CD4-positive, alpha-beta T cell (primary cell): ENCODE data around the gene RAP1GAP2. TPM values are rescaled to one million over a fixed set of nuclear protein-coding genes. Genes with fewer than 3 reads are reported as not detected.
"Not testable (repeated sequence)": the region's sequence is repeated elsewhere in the genome, so short reads cannot be mapped to it uniquely, and the experiment has no call there.

Experiments used
- ATAC-seq: fragments of 200-7000 bp; cut with Tn5 transposase; one replicate; pipeline ENCODE4 v1.10.0; 2022; ENCODE audit warnings: mild to moderate bottlenecking; ENCODE audit not compliant: poor library complexity
- CTCF ChIA-PET: fragments of 350-600 bp; sonication (Branson Sonifier 250); formaldehyde crosslinking; loops from one replicate; lab custom pipeline; 2021; ENCODE audit warnings: antibody characterized with exemption, inconsistent platforms; lab: Charles Lee
- POLR2A ChIA-PET: fragments of 350-600 bp; sonication (Branson Sonifier 250); formaldehyde crosslinking; loops from one replicate; lab custom pipeline; 2021; ENCODE audit warnings: antibody characterized with exemption, inconsistent platforms; lab: Charles Lee
- DNase-seq, 14 experiments: peaks; one replicate each; pipeline ENCODE4 v3.0.0-alpha.2; 2013 to 2020; ENCODE audit warnings: mixed read lengths in 2 of 14
- H3K27ac ChIP-seq, 2 donors: one replicate each; pipeline versions ENCODE4 v1.5.1 to v1.7.0; 2013; ENCODE audit warnings: low read length in 2 of 2, low read depth in 1 of 2, mild to moderate bottlenecking in 1 of 2
- H3K27me3 ChIP-seq, 2 experiments: 1 replicate in 1 of 2; 2 replicates in 1 of 2; pipeline versions ENCODE4 v1.6.1 to v1.7.0; 2013; ENCODE audit warnings: low read length in 2 of 2, control low read depth in 1 of 2, mild to moderate bottlenecking in 1 of 2, moderate library complexity in 1 of 2; ENCODE audit not compliant: insufficient read depth in 2 of 2, control insufficient read depth in 1 of 2
- H3K36me3 ChIP-seq: one replicate; pipeline ENCODE4 v1.6.1; 2013; ENCODE audit warnings: low read length, control low read depth; ENCODE audit not compliant: insufficient read depth
- H3K4me1 ChIP-seq: one replicate; pipeline ENCODE4 v1.6.1; 2013; ENCODE audit warnings: low read length, control low read depth; ENCODE audit not compliant: insufficient read depth
- H3K4me3 ChIP-seq: one replicate; pipeline ENCODE4 v1.5.1; 2013; ENCODE audit warnings: mild to moderate bottlenecking, low read length, moderate library complexity
- H3K9me3 ChIP-seq, 2 experiments: 1 replicate in 1 of 2; 2 replicates in 1 of 2; pipeline versions ENCODE4 v1.6.1 to v1.7.0; 2013; ENCODE audit warnings: low read length in 2 of 2, mild to moderate bottlenecking in 2 of 2, control low read depth in 1 of 2, moderate library complexity in 1 of 2; ENCODE audit not compliant: control insufficient read depth in 1 of 2, insufficient read depth in 1 of 2
- H3K27ac Mint-ChIP-seq: one replicate; pipeline ENCODE4 v1.8.0; 2020; ENCODE audit warnings: mixed read lengths
- H3K27me3 Mint-ChIP-seq: one replicate; pipeline ENCODE4 v1.8.0; 2021; ENCODE audit warnings: mixed read lengths
- H3K36me3 Mint-ChIP-seq: one replicate; pipeline ENCODE4 v1.8.0; 2021; ENCODE audit warnings: low read depth, mixed read lengths
- H3K4me1 Mint-ChIP-seq: one replicate; pipeline ENCODE4 v1.8.0; 2021; ENCODE audit warnings: low read depth, mixed read lengths
- H3K4me3 Mint-ChIP-seq: one replicate; pipeline ENCODE4 v1.8.0; 2020; ENCODE audit warnings: mild to moderate bottlenecking, mixed read lengths
- H3K9me3 Mint-ChIP-seq: one replicate; pipeline ENCODE4 v1.8.0; 2020; ENCODE audit warnings: mixed read lengths
- intact Hi-C, 2 experiments: fragments of 100-400 bp; cut with DNase I in 1 of 2; cut with micrococcal nuclease in 1 of 2; formaldehyde crosslinking; loops; one replicate each; pipeline versions ENCODE4 v1.15.1 to v1.9.0; 2023 to 2025; cut with DNase I, micrococcal nuclease
- total RNA-seq, 174 experiments: library from RNA in 2 of 174; stranded (reverse) in 2 of 174; gene quantifications; one replicate each; pipeline ENCODE4 v1.2.3 and lab custom pipeline; 2021 to 2026
- TF ChIP-seq, protein P1 (sequence below): fragments of 200-600 bp; IDR thresholded peaks from one replicate; pipeline ENCODE4 v1.8.0; 2022; ENCODE audit warnings: antibody characterized with exemption, mild to moderate bottlenecking

The RAP1GAP2 gene
- total RNA-seq, 2 experiments from 2014 or later, result 46.3 to 49.7 TPM

DNA sequence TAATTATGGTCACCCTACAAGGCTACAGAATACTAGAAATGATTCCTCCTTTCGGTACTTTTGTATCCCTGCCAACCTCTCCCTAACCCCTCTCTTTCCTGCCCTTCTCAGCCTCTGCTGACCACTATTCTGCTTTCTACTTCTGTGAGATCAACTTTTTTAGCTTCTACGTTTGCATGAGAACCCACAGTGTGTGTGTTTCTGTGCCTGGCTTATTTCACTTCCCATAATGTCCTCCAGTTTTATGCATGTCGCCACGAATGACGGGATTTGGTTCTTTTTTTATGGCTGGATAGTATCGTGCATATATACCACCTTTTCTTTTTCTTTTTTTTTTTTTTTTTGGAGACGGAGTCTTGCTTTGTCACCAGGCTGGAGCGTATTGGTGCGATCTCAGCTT, 92.1 kb downstream of the RAP1GAP2 start:
- H3K9me3 Mint-ChIP-seq, result no peaks in the 10 kb centered on the region
- H3K36me3 ChIP-seq, result peaks cover 18% of the 10 kb centered on the region
- no peaks in the 10 kb centered on the region for H3K9me3 ChIP-seq
- intact Hi-C loops, result no loop called here
- no peak overlapping the region for H3K4me3 Mint-ChIP-seq
- no peak for ATAC-seq
- no peak for DNase-seq
- no peaks in the 10 kb centered on the region for H3K27me3 ChIP-seq
- no peak overlapping the region for H3K27ac Mint-ChIP-seq
- H3K27ac ChIP-seq, result no peak overlapping the region
- ChIA-PET POLR2A (no interaction called here), CTCF (interaction anchor here (0.6 kb wide), 1 partner anchor 29 kb away, joined by 4 read pairs; no protein-coding TSS in a partner anchor)
- TF ChIP-seq, protein P1, sequence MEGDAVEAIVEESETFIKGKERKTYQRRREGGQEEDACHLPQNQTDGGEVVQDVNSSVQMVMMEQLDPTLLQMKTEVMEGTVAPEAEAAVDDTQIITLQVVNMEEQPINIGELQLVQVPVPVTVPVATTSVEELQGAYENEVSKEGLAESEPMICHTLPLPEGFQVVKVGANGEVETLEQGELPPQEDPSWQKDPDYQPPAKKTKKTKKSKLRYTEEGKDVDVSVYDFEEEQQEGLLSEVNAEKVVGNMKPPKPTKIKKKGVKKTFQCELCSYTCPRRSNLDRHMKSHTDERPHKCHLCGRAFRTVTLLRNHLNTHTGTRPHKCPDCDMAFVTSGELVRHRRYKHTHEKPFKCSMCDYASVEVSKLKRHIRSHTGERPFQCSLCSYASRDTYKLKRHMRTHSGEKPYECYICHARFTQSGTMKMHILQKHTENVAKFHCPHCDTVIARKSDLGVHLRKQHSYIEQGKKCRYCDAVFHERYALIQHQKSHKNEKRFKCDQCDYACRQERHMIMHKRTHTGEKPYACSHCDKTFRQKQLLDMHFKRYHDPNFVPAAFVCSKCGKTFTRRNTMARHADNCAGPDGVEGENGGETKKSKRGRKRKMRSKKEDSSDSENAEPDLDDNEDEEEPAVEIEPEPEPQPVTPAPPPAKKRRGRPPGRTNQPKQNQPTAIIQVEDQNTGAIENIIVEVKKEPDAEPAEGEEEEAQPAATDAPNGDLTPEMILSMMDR, result no peak
- H3K36me3 Mint-ChIP-seq, result peaks cover 10% of the 10 kb centered on the region
- H3K27me3 Mint-ChIP-seq, result no peaks in the 10 kb centered on the region
- H3K4me1 ChIP-seq, result no peaks in the 10 kb centered on the region
- H3K4me3 ChIP-seq, result no peak overlapping the region
- H3K4me1 Mint-ChIP-seq, result no peaks in the 10 kb centered on the region

GRCh38 chr17:2889256-2889655, 93.0 kb downstream of the RAP1GAP2 start:
- TF ChIP-seq, protein P1, result no peak
- CTCF ChIA-PET, result interaction anchor here (0.8 kb wide), 1 partner anchor 384 kb away, joined by 4 read pairs; no protein-coding TSS in a partner anchor
- Mint-ChIP-seq H3K36me3 (peaks cover 10% of the 10 kb centered on the region), H3K9me3 (no peaks in the 10 kb centered on the region), H3K27me3 (no peaks in the 10 kb centered on the region), H3K4me3 (no peak overlapping the region), H3K4me1 (no peaks in the 10 kb centered on the region), H3K27ac (no peak overlapping the region)
- Histone ChIP-seq H3K27me3 (no peaks in the 10 kb centered on the region), H3K9me3 (no peaks in the 10 kb centered on the region), H3K27ac (no peak overlapping the region), H3K36me3 (peaks cover 18% of the 10 kb centered on the region), H3K4me1 (no peaks in the 10 kb centered on the region), H3K4me3 (no peak overlapping the region)
- no peak for DNase-seq
- intact Hi-C loops, result no loop called here
- POLR2A ChIA-PET, result no interaction called here
- ATAC-seq, result no peak

DNA sequence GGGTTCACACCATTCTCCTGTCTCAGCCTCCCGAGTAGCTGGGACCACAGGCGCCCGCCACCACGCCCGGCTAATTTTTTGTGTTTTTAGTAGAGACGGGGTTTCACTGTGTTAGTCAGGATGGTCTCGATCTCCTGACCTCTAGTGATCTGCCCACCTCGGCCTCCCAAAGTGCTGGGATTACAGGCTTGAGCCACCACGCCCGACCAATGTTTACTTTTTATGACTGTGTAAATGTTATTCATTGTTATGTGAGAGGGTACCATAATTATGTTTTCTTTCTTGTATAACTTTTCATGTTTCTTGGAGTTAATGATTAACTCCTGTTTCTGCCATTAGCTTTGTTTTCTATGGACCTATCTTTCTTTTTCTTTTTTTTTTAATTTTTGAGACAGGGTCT, 94.5 kb downstream of the RAP1GAP2 start:
- DNase-seq, H3K4me1 Mint-ChIP-seq, H3K4me1 ChIP-seq, H3K9me3 ChIP-seq, H3K27me3 ChIP-seq, intact Hi-C loops, H3K4me3 ChIP-seq, H3K27ac ChIP-seq, CTCF ChIA-PET, H3K4me3 Mint-ChIP-seq, H3K27me3 Mint-ChIP-seq, H3K9me3 Mint-ChIP-seq, POLR2A ChIA-PET, ATAC-seq, H3K27ac Mint-ChIP-seq: not testable (repeated sequence)
- peaks cover 11% of the 10 kb centered on the region for H3K36me3 Mint-ChIP-seq
- H3K36me3 ChIP-seq, result peaks cover 20% of the 10 kb centered on the region

- intact Hi-C loops, result no loop called here
- Histone ChIP-seq H3K4me3 (no peak overlapping the region), H3K27me3 (no peaks in the 10 kb centered on the region), H3K9me3 (no peaks in the 10 kb centered on the region), H3K4me1 (no peaks in the 10 kb centered on the region), H3K27ac (no peak overlapping the region), H3K36me3 (peaks cover 23% of the 10 kb centered on the region)
- DNase-seq (peak in 2 of 14 experiments; percentile 12 to 31), ATAC-seq (no peak)
- H3K36me3 Mint-ChIP-seq, result peaks cover 17% of the 10 kb centered on the region
- no peaks in the 10 kb centered on the region for H3K27me3 Mint-ChIP-seq
- POLR2A ChIA-PET, result no interaction called here
- H3K9me3 Mint-ChIP-seq, result no peaks in the 10 kb centered on the region
- no peak overlapping the region for H3K27ac Mint-ChIP-seq
- no peak overlapping the region for H3K4me3 Mint-ChIP-seq
- TF ChIP-seq, protein P1, result no peak
- no peaks in the 10 kb centered on the region for H3K4me1 Mint-ChIP-seq
- CTCF ChIA-PET, result no interaction called here
Measured at GRCh38 chr17:2892305-2892971, 96.2 kb downstream of the RAP1GAP2 start.
